IMR-90 (cell line): ENCODE results near the gene TPM3.

Experiments used
- POLR2A ChIP-seq: IDR thresholded peaks from 2 replicates; pipeline ENCODE4 v1.6.1; 2012; ENCODE audit warnings: mild to moderate bottlenecking, low read depth, low read length
- RCOR1 ChIP-seq: IDR thresholded peaks from 2 replicates; pipeline ENCODE4 v1.6.1; 2012; ENCODE audit warnings: mild to moderate bottlenecking, low read length, improper control_type of control experiment; ENCODE audit not compliant: insufficient replicate concordance
- RFX5 ChIP-seq: IDR thresholded peaks from 2 replicates; pipeline ENCODE4 v1.8.0; 2012; ENCODE audit warnings: low read depth, mild to moderate bottlenecking, low read length, moderate library complexity
- TF ChIP-seq, protein P1 (sequence below): conservative IDR thresholded peaks from 2 replicates; pipeline ENCODE4 v1.5.1; 2012; ENCODE audit warnings: mild to moderate bottlenecking, low read depth, low read length, improper control_type of control experiment
- TF ChIP-seq, protein P2 (sequence below): fragments of 150-350 bp; IDR thresholded peaks from 2 replicates; pipeline ENCODE4 v1.6.1; 2017; ENCODE audit warnings: mild to moderate bottlenecking, antibody characterized with exemption, low read length, low read depth

GRCh38 chr1:154237435-154237834 is 45.5 kb upstream of the TPM3 start:
- no peak for TF ChIP-seq POLR2A
- TF ChIP-seq, protein P1, sequence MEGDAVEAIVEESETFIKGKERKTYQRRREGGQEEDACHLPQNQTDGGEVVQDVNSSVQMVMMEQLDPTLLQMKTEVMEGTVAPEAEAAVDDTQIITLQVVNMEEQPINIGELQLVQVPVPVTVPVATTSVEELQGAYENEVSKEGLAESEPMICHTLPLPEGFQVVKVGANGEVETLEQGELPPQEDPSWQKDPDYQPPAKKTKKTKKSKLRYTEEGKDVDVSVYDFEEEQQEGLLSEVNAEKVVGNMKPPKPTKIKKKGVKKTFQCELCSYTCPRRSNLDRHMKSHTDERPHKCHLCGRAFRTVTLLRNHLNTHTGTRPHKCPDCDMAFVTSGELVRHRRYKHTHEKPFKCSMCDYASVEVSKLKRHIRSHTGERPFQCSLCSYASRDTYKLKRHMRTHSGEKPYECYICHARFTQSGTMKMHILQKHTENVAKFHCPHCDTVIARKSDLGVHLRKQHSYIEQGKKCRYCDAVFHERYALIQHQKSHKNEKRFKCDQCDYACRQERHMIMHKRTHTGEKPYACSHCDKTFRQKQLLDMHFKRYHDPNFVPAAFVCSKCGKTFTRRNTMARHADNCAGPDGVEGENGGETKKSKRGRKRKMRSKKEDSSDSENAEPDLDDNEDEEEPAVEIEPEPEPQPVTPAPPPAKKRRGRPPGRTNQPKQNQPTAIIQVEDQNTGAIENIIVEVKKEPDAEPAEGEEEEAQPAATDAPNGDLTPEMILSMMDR = no peak
- no peak for TF ChIP-seq RFX5
- no peak for TF ChIP-seq RCOR1
- TF ChIP-seq, protein P2, sequence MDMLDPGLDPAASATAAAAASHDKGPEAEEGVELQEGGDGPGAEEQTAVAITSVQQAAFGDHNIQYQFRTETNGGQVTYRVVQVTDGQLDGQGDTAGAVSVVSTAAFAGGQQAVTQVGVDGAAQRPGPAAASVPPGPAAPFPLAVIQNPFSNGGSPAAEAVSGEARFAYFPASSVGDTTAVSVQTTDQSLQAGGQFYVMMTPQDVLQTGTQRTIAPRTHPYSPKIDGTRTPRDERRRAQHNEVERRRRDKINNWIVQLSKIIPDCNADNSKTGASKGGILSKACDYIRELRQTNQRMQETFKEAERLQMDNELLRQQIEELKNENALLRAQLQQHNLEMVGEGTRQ = no peak
